Esophagus muscularis mucosa (tissue), 4 donors: Measurements from ENCODE around the gene RHOBTB1. TPM values are rescaled to one million over a fixed set of nuclear protein-coding genes. Genes with fewer than 3 reads are reported as not detected.

Source experiments
- DNase-seq: peaks from one replicate; pipeline ENCODE4 v3.0.0-alpha.2; 2017; ENCODE audit errors: extremely low spot score
- H3K27ac ChIP-seq, 4 donors: fragments of 200-600 bp; sonication (generic); replicated peaks in 1 of 4; 1 replicate in 3 of 4; 2 replicates in 1 of 4; pipeline ENCODE4 v1.5.1; 2016 to 2019; ENCODE audit warnings: mild to moderate bottlenecking in 1 of 4
- H3K27me3 ChIP-seq, 4 donors: fragments of 200-600 bp; sonication (generic); one replicate each; pipeline versions ENCODE4 v1.5.1 to v1.6.0; 2016 to 2019
- H3K36me3 ChIP-seq, 4 donors: fragments of 200-600 bp; sonication (generic); one replicate each; pipeline ENCODE4 v1.5.1; 2016 to 2019
- H3K4me1 ChIP-seq, 4 donors: fragments of 200-600 bp; sonication (generic); one replicate each; pipeline ENCODE4 v1.5.1; 2016 to 2019
- H3K4me3 ChIP-seq, 4 donors: fragments of 200-600 bp; sonication (generic); 1 replicate in 2 of 4; 2 replicates in 2 of 4; pipeline ENCODE4 v1.5.1; 2016 to 2019; ENCODE audit warnings: mild to moderate bottlenecking in 4 of 4, moderate library complexity in 1 of 4
- H3K9me3 ChIP-seq, 4 donors: fragments of 200-600 bp; sonication (generic); 1 replicate in 3 of 4; 2 replicates in 1 of 4; pipeline ENCODE4 v1.5.1; 2016 to 2019
- CTCF ChIP-seq, 3 experiments: fragments of 200-600 bp in 2 of 3; fragments of 450-650 bp in 1 of 3; sonication (generic) in 2 of 3; IDR thresholded peaks; one replicate each; pipeline ENCODE4 v1.5.1; 2017 to 2019; ENCODE audit warnings: antibody characterized with exemption in 3 of 3, mild to moderate bottlenecking in 2 of 3, moderate library complexity in 1 of 3
- EP300 ChIP-seq: sonication (generic); formaldehyde crosslinking; IDR thresholded peaks from one replicate; pipeline ENCODE4 v1.6.1; 2017; ENCODE audit warnings: antibody characterized with exemption
- POLR2A ChIP-seq: fragments of 450-650 bp; IDR thresholded peaks from one replicate; pipeline ENCODE4 v1.6.1; 2017; ENCODE audit warnings: antibody characterized with exemption, moderate library complexity, mild to moderate bottlenecking, low read depth
- POLR2AphosphoS5 ChIP-seq, 2 donors: sonication (generic); formaldehyde crosslinking; IDR thresholded peaks; one replicate each; pipeline ENCODE4 v1.6.1; 2017; ENCODE audit warnings: antibody characterized with exemption in 2 of 2
- WGBS: methylation state at CpG from one replicate; pipeline ENCODE4 v1.1.5; 2018; 5-methylcytosine and 5-hydroxymethylcytosine counted together
- intact Hi-C: fragments of 100-400 bp; cut with DNase I; formaldehyde crosslinking; loops from one replicate; pipeline ENCODE4 v1.15.1; 2023
- total RNA-seq, 4 donors: library from RNA; depleted of rRNA; stranded (reverse); fragments of >200 nt; gene quantifications; one replicate each; pipeline versions ENCODE4 v1.1.0 to v1.2.1, GENCODE V29; 2016

Gene RHOBTB1
- total RNA-seq, 4 donors from 2014 or later, result 16.7 to 39.2 (median 20.1) TPM

GRCh38 chr10:60878224-60878623 is 65.8 kb downstream of the RHOBTB1 start:
- H3K27ac ChIP-seq, result no peak overlapping the region
- H3K4me3 ChIP-seq, result no peak overlapping the region
- DNase-seq, result no peak
- peaks cover under 1 to 38% (median 29%) of the 10 kb centered on the region in 4 donors for H3K4me1 ChIP-seq
- WGBS, result 68% methylated on average over 3 of the region's 3 CpGs
- no peaks in the 10 kb centered on the region for H3K9me3 ChIP-seq
- TF ChIP-seq POLR2A (no peak), CTCF (IDR thresholded peaks at IDR 0.05) (no peak), POLR2AphosphoS5 (IDR thresholded peaks at IDR 0.05) (no peak), EP300 (no peak)
- no peaks in the 10 kb centered on the region for H3K27me3 ChIP-seq
- intact Hi-C loops, result no loop called here
- peaks cover 0 to 34% (median 11%) of the 10 kb centered on the region in 4 donors for H3K36me3 ChIP-seq

- 100% methylated on average over 2 of the region's 2 CpGs for WGBS
- H3K36me3 ChIP-seq, result peaks cover 0 to 37% (median 14%) of the 10 kb centered on the region in 4 donors
- intact Hi-C loops, result no loop called here
- TF ChIP-seq CTCF (IDR thresholded peaks at IDR 0.05) (no peak), EP300 (no peak), POLR2AphosphoS5 (IDR thresholded peaks at IDR 0.05) (no peak), POLR2A (no peak)
- H3K27me3 ChIP-seq, result no peaks in the 10 kb centered on the region
- DNase-seq, result no peak
- H3K27ac ChIP-seq, result no peak overlapping the region
- H3K4me3 ChIP-seq, result no peak overlapping the region
- H3K4me1 ChIP-seq, result peaks cover 0 to 38% (median 29%) of the 10 kb centered on the region in 4 donors
- H3K9me3 ChIP-seq, result no peaks in the 10 kb centered on the region
Measured at GRCh38 chr10:60877777-60878120, 66.2 kb downstream of the RHOBTB1 start.

GRCh38 chr10:60877061-60877776 is 66.8 kb downstream of the RHOBTB1 start:
- no peak for TF ChIP-seq POLR2AphosphoS5 (IDR thresholded peaks at IDR 0.05)
- no peak for TF ChIP-seq POLR2A
- TF ChIP-seq EP300, result no peak
- no peak for TF ChIP-seq CTCF (IDR thresholded peaks at IDR 0.05)
- Histone ChIP-seq H3K36me3 (peaks cover 0 to 43% (median 16%) of the 10 kb centered on the region in 4 donors), H3K9me3 (no peaks in the 10 kb centered on the region), H3K27ac (no peak overlapping the region), H3K27me3 (no peaks in the 10 kb centered on the region), H3K4me1 (peaks cover 0 to 38% (median 29%) of the 10 kb centered on the region in 4 donors), H3K4me3 (no peak overlapping the region)
- 62% methylated on average over 3 of the region's 3 CpGs for WGBS
- no peak for DNase-seq
- intact Hi-C loops, result no loop called here

- DNase-seq, result no peak
- H3K4me3 ChIP-seq, result no peak overlapping the region
- H3K9me3 ChIP-seq, result no peaks in the 10 kb centered on the region
- peaks cover 0 to 32% (median 28%) of the 10 kb centered on the region in 4 donors for H3K4me1 ChIP-seq
- peaks cover 0 to 65% (median 41%) of the 10 kb centered on the region in 4 donors for H3K36me3 ChIP-seq
- WGBS, result 91% methylated on average over 4 of the region's 4 CpGs
- H3K27me3 ChIP-seq, result no peaks in the 10 kb centered on the region
- TF ChIP-seq EP300 (no peak), CTCF (IDR thresholded peaks at IDR 0.05) (no peak), POLR2AphosphoS5 (IDR thresholded peaks at IDR 0.05) (no peak)
- no peak overlapping the region for H3K27ac ChIP-seq
- intact Hi-C loops, result no loop called here
Measured at GRCh38 chr10:60873758-60874157, 70.2 kb downstream of the RHOBTB1 start.
